ENCODE data around the gene NR1H2. TPM values are rescaled to one million over a fixed set of nuclear protein-coding genes. Genes with fewer than 3 reads are reported as not detected.

Gene NR1H2
- total and polyA plus RNA-seq, 10 donors: 53.1 to 96.0 (median 74.0) TPM

- Histone ChIP-seq H3K27me3 (replicated peaks in 1 of 7) (peaks cover 0 to 59% (median 9%) of the 10 kb centered on the region in 7 donors), H3K27ac (peak overlapping the region in 7 of 8 donors; percentile 17 to 93 (median 82)), H3K4me1 (peaks cover 0 to 76% (median 37%) of the 10 kb centered on the region in 6 donors), H3K4me3 (peak overlapping the region; percentile 28 to 81 (median 48)), H3K36me3 (peaks cover 0 to 30% (median 0%) of the 10 kb centered on the region in 6 donors), H3K9me3 (no peaks in the 10 kb centered on the region)
- TF ChIP-seq POLR2A (IDR thresholded peaks at IDR 0.05) (no peak), POLR2AphosphoS5 (IDR thresholded peaks at IDR 0.05) (no peak), CTCF (IDR thresholded peaks at IDR 0.05 in 8 of 11, conservative IDR thresholded peaks at IDR 0.05 in 3 of 11) (no peak)
- WGBS, 5 donors: 24 to 38% (median 30%) methylated on average over 3 of the region's 3 CpGs
- intact Hi-C loops (cut with DNase I; ENCODE audit: low total_unique reads): no loop called here
- DNase-seq: no peak
Observed at GRCh38 chr19:50420127-50420526, 43.9 kb downstream of the NR1H2 start.

- H3K27me3 ChIP-seq (replicated peaks in 1 of 7): peaks cover 0 to 59% (median 9%) of the 10 kb centered on the region in 7 donors
- H3K27ac ChIP-seq: peak overlapping the region in 3 of 8 donors; percentile 86 to 93 (median 86)
- 54 to 76% (median 64%) methylated on average over 3 of the region's 3 CpGs for WGBS, 5 donors
- no peak for TF ChIP-seq POLR2AphosphoS5 (IDR thresholded peaks at IDR 0.05)
- TF ChIP-seq POLR2A (IDR thresholded peaks at IDR 0.05): no peak
- no peak for TF ChIP-seq CTCF (IDR thresholded peaks at IDR 0.05 in 8 of 11, conservative IDR thresholded peaks at IDR 0.05 in 3 of 11)
- H3K36me3 ChIP-seq: peaks cover 0 to 37% (median 0%) of the 10 kb centered on the region in 6 donors
- H3K4me3 ChIP-seq: peak overlapping the region in 3 of 8 donors; percentile 51 to 81 (median 63)
- no peaks in the 10 kb centered on the region for H3K9me3 ChIP-seq
- DNase-seq: no peak
- H3K4me1 ChIP-seq: peaks cover 0 to 69% (median 31%) of the 10 kb centered on the region in 6 donors
- intact Hi-C loops (cut with DNase I; ENCODE audit: low total_unique reads): no loop called here
Observed at GRCh38 chr19:50420808-50421207, 44.6 kb downstream of the NR1H2 start.

GRCh38 chr19:50422397-50423278 lies 46.4 kb downstream of the NR1H2 start:
- no peak for DNase-seq
- peaks cover 0 to 38% (median 0%) of the 10 kb centered on the region in 6 donors for H3K36me3 ChIP-seq
- peaks cover 0 to 56% (median 9%) of the 10 kb centered on the region in 7 donors for H3K27me3 ChIP-seq (replicated peaks in 1 of 7)
- H3K27ac ChIP-seq: peak overlapping the region in 3 of 8 donors; percentile 30 to 93 (median 31)
- peaks cover 0 to 55% (median 14%) of the 10 kb centered on the region in 6 donors for H3K4me1 ChIP-seq
- intact Hi-C loops (cut with DNase I; ENCODE audit: low total_unique reads): no loop called here
- H3K4me3 ChIP-seq: peak overlapping the region in 1 of 8 donors; percentile 81
- H3K9me3 ChIP-seq: no peaks in the 10 kb centered on the region
- TF ChIP-seq POLR2A (IDR thresholded peaks at IDR 0.05) (no peak), CTCF (IDR thresholded peaks at IDR 0.05 in 8 of 11, conservative IDR thresholded peaks at IDR 0.05 in 3 of 11) (no peak), POLR2AphosphoS5 (IDR thresholded peaks at IDR 0.05) (no peak)
- WGBS, 5 donors: 75 to 92% (median 82%) methylated on average over 16 to 18 of the region's 18 CpGs
